WTC11 (cell line): Measurements from ENCODE around the gene AK8. TPM values are rescaled to one million over a fixed set of nuclear protein-coding genes. Genes with fewer than 3 reads are reported as not detected.
A peak's percentile ranks its signal among the peaks of the same experiment; 100 is the strongest.

Experiments
- ATAC-seq: fragments of 200-7000 bp; cut with Tn5 transposase; 2 replicates; pipeline ENCODE4 v1.10.0; 2021; ENCODE audit warnings: mild to moderate bottlenecking, moderate library complexity
- CTCF ChIA-PET: fragments of 300-600 bp; sonication (Branson Sonifier 250); formaldehyde crosslinking; loops from one replicate; lab custom pipeline; 2021; ENCODE audit warnings: antibody characterized with exemption; lab: Charles Lee
- POLR2A ChIA-PET: fragments of 350-600 bp; sonication (Branson Sonifier 250); formaldehyde crosslinking; loops from one replicate; lab custom pipeline; 2021; ENCODE audit warnings: antibody characterized with exemption; lab: Charles Lee
- DNase-seq: peaks from one replicate; pipeline ENCODE4 v3.0.0; 2021; ENCODE audit warnings: low spot score
- H3K27ac Mint-ChIP-seq: 2 replicates; pipeline ENCODE4 v1.8.0; 2021; ENCODE audit warnings: mixed read lengths
- H3K27me3 Mint-ChIP-seq: 2 replicates; pipeline ENCODE4 v1.8.0; 2021; ENCODE audit warnings: low read depth, mild to moderate bottlenecking, moderate library complexity, mixed read lengths
- H3K36me3 Mint-ChIP-seq: 2 replicates; pipeline ENCODE4 v1.8.0; 2021; ENCODE audit warnings: mixed read lengths
- H3K4me1 Mint-ChIP-seq: 2 replicates; pipeline ENCODE4 v1.8.0; 2022; ENCODE audit warnings: mixed read lengths
- H3K4me3 Mint-ChIP-seq: 2 replicates; pipeline ENCODE4 v1.8.0; 2021; ENCODE audit warnings: mild to moderate bottlenecking, moderate library complexity, mixed read lengths
- H3K9me3 Mint-ChIP-seq: 2 replicates; pipeline ENCODE4 v1.8.0; 2021; ENCODE audit warnings: mixed read lengths
- ATF6 ChIP-seq: sonication (generic); formaldehyde crosslinking; IDR thresholded peaks from 2 replicates; pipeline ENCODE4 v1.8.1; 2023; ENCODE audit warnings: mild to moderate bottlenecking, missing genetic modification reagents
- CTCF ChIP-seq: fragments of 200-600 bp; IDR thresholded peaks from 2 replicates; pipeline ENCODE4 v1.8.0; 2022; ENCODE audit warnings: antibody characterized with exemption
- E2F1 ChIP-seq: sonication (generic); formaldehyde crosslinking; IDR thresholded peaks from 2 replicates; pipeline ENCODE4 v1.8.0; 2022; ENCODE audit warnings: mild to moderate bottlenecking, missing genetic modification reagents
- E2F5 ChIP-seq: sonication (generic); formaldehyde crosslinking; IDR thresholded peaks from 2 replicates; pipeline ENCODE4 v1.8.1; 2022; ENCODE audit warnings: mild to moderate bottlenecking, moderate library complexity, missing genetic modification reagents
- ETV6 ChIP-seq: sonication (generic); formaldehyde crosslinking; IDR thresholded peaks from 2 replicates; pipeline ENCODE4 v1.8.1; 2022; ENCODE audit warnings: mild to moderate bottlenecking, missing genetic modification reagents
- FOXP4 ChIP-seq: sonication (generic); formaldehyde crosslinking; IDR thresholded peaks from 2 replicates; pipeline ENCODE4 v1.8.0; 2022; ENCODE audit warnings: mild to moderate bottlenecking, missing genetic modification reagents
- HMGXB4 ChIP-seq: sonication (generic); formaldehyde crosslinking; IDR thresholded peaks from 2 replicates; pipeline ENCODE4 v1.8.1; 2023; ENCODE audit warnings: mild to moderate bottlenecking, moderate library complexity, missing genetic modification reagents
- MYBL2 ChIP-seq: sonication (generic); formaldehyde crosslinking; IDR thresholded peaks from 2 replicates; pipeline ENCODE4 v1.8.1; 2023; ENCODE audit warnings: mild to moderate bottlenecking, moderate library complexity, missing genetic modification reagents
- PREB ChIP-seq: sonication (generic); formaldehyde crosslinking; IDR thresholded peaks from 2 replicates; pipeline ENCODE4 v1.8.1; 2022; ENCODE audit warnings: mild to moderate bottlenecking, missing genetic modification reagents, moderate library complexity, borderline replicate concordance
- PRRX2 ChIP-seq: fragments of 250-450 bp; sonication (Bioruptor Pico); IDR thresholded peaks from 2 replicates; pipeline ENCODE4 v1.8.0; 2021; ENCODE audit warnings: mild to moderate bottlenecking
- RORB ChIP-seq: fragments of 250-450 bp; sonication (Bioruptor Pico); IDR thresholded peaks from 2 replicates; pipeline ENCODE4 v1.9.0; 2021; ENCODE audit warnings: mild to moderate bottlenecking
- SP1 ChIP-seq: sonication (generic); formaldehyde crosslinking; conservative IDR thresholded peaks from 2 replicates; pipeline ENCODE4 v1.8.1; 2022; ENCODE audit warnings: missing genetic modification reagents
- TEAD1 ChIP-seq: sonication (generic); formaldehyde crosslinking; IDR thresholded peaks from 2 replicates; pipeline ENCODE4 v1.8.0; 2022; ENCODE audit warnings: mild to moderate bottlenecking, missing genetic modification reagents
- TEAD4 ChIP-seq: sonication (generic); formaldehyde crosslinking; IDR thresholded peaks from 2 replicates; pipeline ENCODE4 v1.8.0; 2022; ENCODE audit warnings: mild to moderate bottlenecking, missing genetic modification reagents
- ZNF121 ChIP-seq: sonication (generic); formaldehyde crosslinking; IDR thresholded peaks from 2 replicates; pipeline ENCODE4 v1.8.0; 2023; ENCODE audit warnings: missing genetic modification reagents
- ZNF263 ChIP-seq: sonication (generic); formaldehyde crosslinking; IDR thresholded peaks from 2 replicates; pipeline ENCODE4 v1.8.1; 2022; ENCODE audit warnings: low read depth, mild to moderate bottlenecking, moderate library complexity, missing genetic modification reagents
- ZNF423 ChIP-seq: fragments of 250-450 bp; sonication (Bioruptor Pico); IDR thresholded peaks from 2 replicates; pipeline ENCODE4 v2.1.2; 2022; ENCODE audit warnings: mild to moderate bottlenecking, moderate library complexity
- total RNA-seq: library from RNA; stranded (reverse); gene quantifications from 3 replicates; pipeline ENCODE4 v1.2.3, GENCODE V29; 2021

Gene AK8
- total RNA-seq, 1 experiment from 2014 or later, result 0.48 TPM

- TF ChIP-seq RORB (CRISPR knock-in tag) (no peak), PREB (CRISPR knock-in tag) (no peak)
These were observed 107.9 kb downstream of the AK8 start (continued) for GRCh38 chr9:132769906-132770769.

- Mint-ChIP-seq H3K36me3 (peaks cover 13% of the 10 kb centered on the region), H3K27ac (no peak overlapping the region; the same call in 1 of the 2 replicates), H3K27me3 (peaks cover 28% of the 10 kb centered on the region), H3K9me3 (peaks cover 27% of the 10 kb centered on the region), H3K4me1 (peaks cover 7% of the 10 kb centered on the region; the same call in 1 of the 2 replicates), H3K4me3 (peak overlapping the region; percentile 96)
- ATAC-seq (peak; percentile 72), DNase-seq (peak; percentile 79)
- TF ChIP-seq E2F5 (0 out of 2 replicates have a peak, but pooled peaks have one; percentile 6), CTCF (peak; percentile 49), ATF6 (CRISPR knock-in tag) (no peak), ZNF423 (no peak), HMGXB4 (CRISPR knock-in tag) (0 out of 2 replicates have a peak, but pooled peaks have one; percentile 6)
- ChIA-PET POLR2A (interaction anchor here (1.8 kb wide), 1 partner anchor 100 kb away, joined by 4 read pairs; the partner anchor contains the start of genes DDX31 and GTF3C4), CTCF (interaction anchor here (0.6 to 2.1 kb wide), 21 partner anchors 9 to 582 kb away, joined by 3 to 14 read pairs (median 4); no protein-coding TSS in a partner anchor)
These were observed 108.9 kb downstream of the AK8 start for GRCh38 chr9:132768932-132769905.

- Mint-ChIP-seq H3K27me3 (peaks cover 2% of the 10 kb centered on the region), H3K27ac (no peak overlapping the region), H3K4me1 (peaks cover 12% of the 10 kb centered on the region), H3K4me3 (no peak overlapping the region), H3K36me3 (no peaks in the 10 kb centered on the region), H3K9me3 (peaks cover 7% of the 10 kb centered on the region; the same call in 1 of the 2 replicates)
- ChIA-PET POLR2A (interaction anchor here (0.6 kb wide), 1 partner anchor 383 kb away, joined by 3 read pairs; no protein-coding TSS in a partner anchor), CTCF (no interaction called here)
- ATAC-seq (no peak), DNase-seq (no peak)
- TF ChIP-seq TEAD1 (CRISPR knock-in tag) (no peak), ZNF121 (CRISPR knock-in tag) (no peak), ZNF263 (CRISPR knock-in tag) (no peak), SP1 (no peak), ETV6 (CRISPR knock-in tag) (no peak), PRRX2 (no peak), E2F1 (no peak), TEAD4 (CRISPR knock-in tag) (no peak), FOXP4 (no peak), MYBL2 (CRISPR knock-in tag) (no peak)
These were observed 114.5 kb downstream of the AK8 start for GRCh38 chr9:132763574-132763973.
